Keratinocyte (primary cell): ENCODE results near the gene NHLRC2. TPM values are rescaled to one million over a fixed set of nuclear protein-coding genes. Genes with fewer than 3 reads are reported as not detected.

Source experiments
- DNase-seq: peaks from one replicate; pipeline ENCODE4 v3.0.0-alpha.2; 2011; ENCODE audit warnings: low read depth, missing footprints, low spot score
- FAIRE-seq: peaks from 2 replicates; lab custom pipeline; 2011; peaks lifted over from hg19 to GRCh38; lab: Jason Lieb, UNC
- H2AFZ ChIP-seq: 2 replicates; pipeline ENCODE4 v1.6.0; 2012; ENCODE audit warnings: low read length, control low read depth, inconsistent platforms; ENCODE audit not compliant: control insufficient read depth
- H3K27ac ChIP-seq: 2 replicates; pipeline ENCODE4 v1.5.1; 2011; ENCODE audit warnings: low read length; ENCODE audit not compliant: control insufficient read depth, insufficient read depth
- H3K27me3 ChIP-seq: 3 replicates; pipeline ENCODE4 v1.6.0; 2011; ENCODE audit warnings: low read length; ENCODE audit not compliant: control insufficient read depth, insufficient read depth; ENCODE audit errors: extremely low read depth
- H3K36me3 ChIP-seq, 2 experiments: 2 replicates in 1 of 2; 3 replicates in 1 of 2; pipeline ENCODE4 v1.5.1; 2011; ENCODE audit warnings: low read length in 2 of 2, mild to moderate bottlenecking in 1 of 2; ENCODE audit not compliant: control insufficient read depth in 2 of 2, insufficient read depth in 2 of 2; ENCODE audit errors: extremely low read depth in 1 of 2
- H3K4me1 ChIP-seq: 3 replicates; pipeline ENCODE4 v1.5.1; 2011; ENCODE audit warnings: low read length; ENCODE audit not compliant: control insufficient read depth, insufficient read depth; ENCODE audit errors: extremely low read depth
- H3K4me2 ChIP-seq: 3 replicates; pipeline ENCODE4 v1.6.0; 2011; ENCODE audit warnings: low read depth, low read length; ENCODE audit not compliant: control insufficient read depth, insufficient read depth; ENCODE audit errors: extremely low read depth
- H3K4me3 ChIP-seq, 3 experiments: fragments of 200-600 bp in 1 of 3; sonication (generic) in 1 of 3; 2 replicates in 2 of 3; 3 replicates in 1 of 3; pipeline ENCODE4 v1.5.1; 2011 to 2016; ENCODE audit warnings: low read length in 3 of 3, mild to moderate bottlenecking in 3 of 3, control low read depth in 2 of 3, inconsistent platforms in 1 of 3, low read depth in 1 of 3, mixed read lengths in 1 of 3, mixed run types in 1 of 3, moderate library complexity in 1 of 3; ENCODE audit not compliant: control insufficient read depth in 2 of 3, insufficient read depth in 2 of 3; ENCODE audit errors: extremely low read depth in 1 of 3
- H3K79me2 ChIP-seq: 2 replicates; pipeline ENCODE4 v1.6.0; 2012; ENCODE audit warnings: low read length; ENCODE audit not compliant: control insufficient read depth, insufficient read depth
- H3K9ac ChIP-seq: 3 replicates; pipeline ENCODE4 v1.6.0; 2011; ENCODE audit warnings: low read length; ENCODE audit not compliant: control insufficient read depth, insufficient read depth; ENCODE audit errors: extremely low read depth
- H3K9me1 ChIP-seq: 3 replicates; pipeline ENCODE4 v1.6.0; 2011; ENCODE audit warnings: low read length; ENCODE audit not compliant: control insufficient read depth, insufficient read depth; ENCODE audit errors: extremely low read depth
- H3K9me3 ChIP-seq: 2 replicates; pipeline ENCODE4 v1.5.1; 2012; ENCODE audit warnings: low read depth, low read length; ENCODE audit not compliant: control insufficient read depth
- H4K20me1 ChIP-seq: 3 replicates; pipeline ENCODE4 v1.6.0; 2011; ENCODE audit warnings: low read length; ENCODE audit not compliant: control insufficient read depth, insufficient read depth; ENCODE audit errors: extremely low read depth
- EZH2 ChIP-seq: IDR thresholded peaks from one replicate; pipeline ENCODE4 v1.6.1; 2012; ENCODE audit warnings: inconsistent platforms, mild to moderate bottlenecking, low read length, moderate library complexity
- dilution Hi-C: fragments of 300-500 bp; cut with MboI; formaldehyde crosslinking; loops from one replicate; pipeline ENCODE4 v1.7.0; 2020; ENCODE audit warnings: low sequenced_read_pairs; ENCODE audit not compliant: extremely low pct_ligation_motif_present
- polyA plus RNA-seq, 5 experiments: library from polyadenylated mRNA; depleted of rRNA in 3 of 5; stranded (reverse) in 3 of 5; stranded (forward) in 1 of 5; unstranded in 1 of 5; fragments of >200 nt; gene quantifications; 1 replicate in 1 of 5; 2 replicates in 3 of 5; 3 replicates in 1 of 5; pipeline versions ENCODE4 v1.2.1 to v1.2.3, GENCODE V29; 2011 to 2012; ENCODE audit warnings: missing spikeins in 2 of 5, low read depth in 1 of 5, low replicate concordance in 1 of 5
- TF ChIP-seq, protein P1 (sequence below), 3 experiments: IDR thresholded peaks in 1 of 3; conservative IDR thresholded peaks in 1 of 3; optimal IDR thresholded peaks in 1 of 3; 2 replicates in 2 of 3; 3 replicates in 1 of 3; pipeline versions ENCODE3 to v1.5.1; 2011; ENCODE audit warnings: low read length in 3 of 3, mild to moderate bottlenecking in 3 of 3, moderate library complexity in 2 of 3, control low read depth in 1 of 3, inconsistent platforms in 1 of 3; ENCODE audit not compliant: insufficient read depth in 2 of 3; ENCODE audit errors: extremely low read depth in 1 of 3

NHLRC2 gene
- polyA plus RNA-seq, 1 donor (not counting 4 experiments of a cell fraction or from before 2014, with no cell fraction given) = 7.5 TPM

DNA sequence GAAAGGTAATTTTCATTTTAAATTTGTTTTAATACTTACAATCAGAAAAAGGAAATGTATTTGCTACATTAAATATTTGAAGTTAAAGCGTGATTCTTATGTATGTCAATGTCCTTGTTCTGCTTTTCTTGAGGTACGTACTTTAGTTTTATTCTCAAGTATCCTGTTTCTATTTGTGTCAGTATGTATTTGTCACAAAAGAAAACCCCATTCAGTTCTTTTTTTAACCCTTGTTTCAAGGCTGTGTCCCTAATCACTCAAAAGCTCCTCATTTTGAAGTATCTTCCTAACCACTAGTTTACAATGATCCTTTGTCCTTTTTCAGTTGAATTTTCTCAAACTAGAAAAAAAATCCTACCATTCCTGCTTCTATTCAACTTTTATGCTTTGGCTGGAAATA lies 25.2 kb downstream of the NHLRC2 start:
- H3K27me3 ChIP-seq = no peaks in the 10 kb centered on the region
- TF ChIP-seq EZH2 = no peak
- TF ChIP-seq, protein P1, sequence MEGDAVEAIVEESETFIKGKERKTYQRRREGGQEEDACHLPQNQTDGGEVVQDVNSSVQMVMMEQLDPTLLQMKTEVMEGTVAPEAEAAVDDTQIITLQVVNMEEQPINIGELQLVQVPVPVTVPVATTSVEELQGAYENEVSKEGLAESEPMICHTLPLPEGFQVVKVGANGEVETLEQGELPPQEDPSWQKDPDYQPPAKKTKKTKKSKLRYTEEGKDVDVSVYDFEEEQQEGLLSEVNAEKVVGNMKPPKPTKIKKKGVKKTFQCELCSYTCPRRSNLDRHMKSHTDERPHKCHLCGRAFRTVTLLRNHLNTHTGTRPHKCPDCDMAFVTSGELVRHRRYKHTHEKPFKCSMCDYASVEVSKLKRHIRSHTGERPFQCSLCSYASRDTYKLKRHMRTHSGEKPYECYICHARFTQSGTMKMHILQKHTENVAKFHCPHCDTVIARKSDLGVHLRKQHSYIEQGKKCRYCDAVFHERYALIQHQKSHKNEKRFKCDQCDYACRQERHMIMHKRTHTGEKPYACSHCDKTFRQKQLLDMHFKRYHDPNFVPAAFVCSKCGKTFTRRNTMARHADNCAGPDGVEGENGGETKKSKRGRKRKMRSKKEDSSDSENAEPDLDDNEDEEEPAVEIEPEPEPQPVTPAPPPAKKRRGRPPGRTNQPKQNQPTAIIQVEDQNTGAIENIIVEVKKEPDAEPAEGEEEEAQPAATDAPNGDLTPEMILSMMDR (optimal IDR thresholded peaks at IDR 0.05 in 1 of 3, IDR thresholded peaks at IDR 0.05 in 1 of 3, conservative IDR thresholded peaks at IDR 0.05 in 1 of 3; ENCODE audit: extremely low read depth in 1 of 3, insufficient read depth in 2 of 3, low read length in 3 of 3) = no peak
- DNase-seq (no peak), FAIRE-seq (no peak)
- no peak overlapping the region for H3K4me2 ChIP-seq
- H3K36me3 ChIP-seq = peaks cover 0 to 3% of the 10 kb centered on the region in 2 experiments
- H3K4me1 ChIP-seq = no peaks in the 10 kb centered on the region
- dilution Hi-C loops = no loop called here
- H3K27ac ChIP-seq = no peak overlapping the region
- no peak overlapping the region for H3K9ac ChIP-seq
- H3K9me1 ChIP-seq = no peaks in the 10 kb centered on the region
- H3K79me2 ChIP-seq = no peaks in the 10 kb centered on the region
- H3K4me3 ChIP-seq = no peak overlapping the region
- H3K9me3 ChIP-seq = no peaks in the 10 kb centered on the region
- H2AFZ ChIP-seq = no peak overlapping the region
- H4K20me1 ChIP-seq = no peaks in the 10 kb centered on the region

DNA sequence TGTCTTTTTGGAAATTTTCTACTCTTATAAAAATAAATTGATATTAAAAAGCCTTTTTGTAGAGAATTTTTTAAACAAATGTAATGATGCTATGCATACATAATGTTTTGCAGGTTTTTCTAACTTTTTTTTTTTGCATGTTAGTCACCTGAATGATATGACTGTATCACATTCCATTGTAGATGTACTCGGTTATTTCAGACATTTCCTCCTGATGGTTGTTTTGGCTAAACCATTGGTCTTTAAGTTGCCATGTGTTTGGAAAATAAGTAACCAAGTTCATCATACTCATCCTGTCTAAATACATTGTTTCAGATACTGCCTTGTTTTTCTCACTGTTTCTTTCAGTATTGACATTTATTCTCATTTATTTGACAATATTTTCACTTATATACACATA lies 25.8 kb downstream of the NHLRC2 start:
- no peak overlapping the region for H2AFZ ChIP-seq
- no peaks in the 10 kb centered on the region for H3K27me3 ChIP-seq
- H3K9me1 ChIP-seq = no peaks in the 10 kb centered on the region
- H3K9me3 ChIP-seq = no peaks in the 10 kb centered on the region
- H3K4me2 ChIP-seq = no peak overlapping the region
- H3K27ac ChIP-seq = no peak overlapping the region
- dilution Hi-C loops = no loop called here
- no peaks in the 10 kb centered on the region for H3K79me2 ChIP-seq
- no peak overlapping the region for H3K4me3 ChIP-seq
- no peak for DNase-seq
- H3K4me1 ChIP-seq = no peaks in the 10 kb centered on the region
- FAIRE-seq = peak; percentile 5
- no peak overlapping the region for H3K9ac ChIP-seq
- peaks cover 0 to 3% of the 10 kb centered on the region in 2 experiments for H3K36me3 ChIP-seq
- no peaks in the 10 kb centered on the region for H4K20me1 ChIP-seq
- TF ChIP-seq, protein P1 (optimal IDR thresholded peaks at IDR 0.05 in 1 of 3, IDR thresholded peaks at IDR 0.05 in 1 of 3, conservative IDR thresholded peaks at IDR 0.05 in 1 of 3; ENCODE audit: extremely low read depth in 1 of 3, insufficient read depth in 2 of 3, low read length in 3 of 3) = no peak
